ENCODE results near the gene ZNF665. TPM values are rescaled to one million over a fixed set of nuclear protein-coding genes. Genes with fewer than 3 reads are reported as not detected.
"Not testable (repeated sequence)": the region's sequence is repeated elsewhere in the genome, so short reads cannot be mapped to it uniquely, and the experiment has no call there.

The ZNF665 gene
- polyA plus RNA-seq, 3 donors = 0.68 to 1.7 (median 0.88) TPM

DNA sequence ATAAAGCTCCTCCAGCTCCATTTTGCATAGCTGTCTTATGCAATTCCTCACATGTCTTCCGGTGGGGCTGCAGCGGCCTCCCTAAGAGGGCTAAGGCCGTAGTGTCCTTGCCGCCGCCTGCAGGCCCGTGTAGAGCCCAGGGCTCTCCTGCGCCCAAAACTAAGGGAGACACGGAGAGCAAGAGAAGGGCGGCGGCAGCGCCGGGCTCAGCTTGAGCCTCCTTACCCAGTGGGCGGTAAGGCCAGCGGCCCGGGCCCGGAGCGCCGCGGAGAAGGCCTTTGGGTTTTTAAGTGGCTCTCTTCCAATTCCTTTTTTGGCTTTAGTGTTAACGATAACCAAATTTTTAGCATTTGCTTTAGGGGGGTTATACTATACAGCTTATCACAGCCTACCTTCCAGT, 31.4 kb upstream of the ZNF665 start:
- no peak for DNase-seq
- Mint-ChIP-seq H3K4me1 (no peaks in the 10 kb centered on the region), H3K27me3 (ENCODE audit: low read depth in 3 of 3) (peaks cover 0 to 2% (median 0%) of the 10 kb centered on the region in 3 donors), H3K36me3 (no peaks in the 10 kb centered on the region), H3K27ac (no peak overlapping the region), H3K4me3 (no peak overlapping the region), H3K9me3 (peaks cover 38 to 90% (median 81%) of the 10 kb centered on the region in 7 donors)
- Histone ChIP-seq H3K4me2 (replicated peaks; ENCODE audit: extremely low read depth, low read length, poor library complexity, severe bottlenecking) (no peak overlapping the region), H3K9ac (ENCODE audit: insufficient read depth, low read length, poor library complexity, severe bottlenecking) (no peak overlapping the region), H3K36me3 (replicated peaks in 1 of 2; ENCODE audit: control insufficient read depth in 1 of 2, insufficient read depth in 2 of 2, low read length in 2 of 2) (no peaks in the 10 kb centered on the region), H3K4me1 (ENCODE audit: control insufficient read depth in 1 of 2, insufficient read depth in 2 of 2, low read length in 2 of 2) (no peaks in the 10 kb centered on the region), H3K27me3 (ENCODE audit: control insufficient read depth in 2 of 2, insufficient read depth in 2 of 2, low read length in 2 of 2) (no peaks in the 10 kb centered on the region), H2AFZ (ENCODE audit: insufficient read depth, low read depth, low read length, poor library complexity, severe bottlenecking) (no peak overlapping the region), H3K79me2 (ENCODE audit: insufficient read depth, low read length) (no peaks in the 10 kb centered on the region), H3K4me3 (replicated peaks in 1 of 3; ENCODE audit: low read depth in 2 of 3, low read length in 3 of 3) (no peak overlapping the region), H3K27ac (ENCODE audit: low read depth in 1 of 2, low read length in 2 of 2) (no peak overlapping the region), H4K20me1 (ENCODE audit: insufficient read depth, low read length) (no peaks in the 10 kb centered on the region), H3K9me3 (replicated peaks in 1 of 2; ENCODE audit: control insufficient read depth in 1 of 2, insufficient read depth in 1 of 2, low read length in 2 of 2) (peaks cover 65 to 84% of the 10 kb centered on the region in 2 donors)
- 100% methylated on average over 1 of the region's 20 CpGs for WGBS (ENCODE audit: insufficient coverage)
- intact Hi-C loops (cut with micrococcal nuclease) = no loop called here
- TF ChIP-seq, protein P1, sequence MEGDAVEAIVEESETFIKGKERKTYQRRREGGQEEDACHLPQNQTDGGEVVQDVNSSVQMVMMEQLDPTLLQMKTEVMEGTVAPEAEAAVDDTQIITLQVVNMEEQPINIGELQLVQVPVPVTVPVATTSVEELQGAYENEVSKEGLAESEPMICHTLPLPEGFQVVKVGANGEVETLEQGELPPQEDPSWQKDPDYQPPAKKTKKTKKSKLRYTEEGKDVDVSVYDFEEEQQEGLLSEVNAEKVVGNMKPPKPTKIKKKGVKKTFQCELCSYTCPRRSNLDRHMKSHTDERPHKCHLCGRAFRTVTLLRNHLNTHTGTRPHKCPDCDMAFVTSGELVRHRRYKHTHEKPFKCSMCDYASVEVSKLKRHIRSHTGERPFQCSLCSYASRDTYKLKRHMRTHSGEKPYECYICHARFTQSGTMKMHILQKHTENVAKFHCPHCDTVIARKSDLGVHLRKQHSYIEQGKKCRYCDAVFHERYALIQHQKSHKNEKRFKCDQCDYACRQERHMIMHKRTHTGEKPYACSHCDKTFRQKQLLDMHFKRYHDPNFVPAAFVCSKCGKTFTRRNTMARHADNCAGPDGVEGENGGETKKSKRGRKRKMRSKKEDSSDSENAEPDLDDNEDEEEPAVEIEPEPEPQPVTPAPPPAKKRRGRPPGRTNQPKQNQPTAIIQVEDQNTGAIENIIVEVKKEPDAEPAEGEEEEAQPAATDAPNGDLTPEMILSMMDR (IDR thresholded peaks at IDR 0.05) = no peak

DNA sequence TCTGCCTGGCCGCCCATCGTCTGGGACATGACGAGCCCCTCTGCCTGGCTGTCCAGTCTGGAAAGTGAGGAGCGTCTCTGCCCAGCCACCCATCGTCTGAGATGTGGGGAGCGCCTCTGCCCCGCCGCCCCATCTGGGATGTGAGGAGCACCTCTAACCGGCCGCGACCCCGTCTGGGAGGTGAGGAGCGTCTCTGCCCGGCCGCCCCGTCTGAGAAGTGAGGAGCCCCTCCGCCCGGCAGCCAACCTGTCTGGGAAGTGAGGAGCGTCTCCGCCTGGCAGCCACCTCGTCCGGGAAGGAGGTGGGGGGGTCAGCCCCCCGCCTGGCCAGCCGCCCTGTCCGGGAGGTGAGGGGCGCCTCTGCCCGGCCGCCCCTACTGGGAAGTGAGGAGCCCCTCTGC, 29.6 kb upstream of the ZNF665 start:
- H3K4me3 Mint-ChIP-seq; H3K27ac ChIP-seq (ENCODE audit: low read depth in 1 of 2, low read length in 2 of 2); intact Hi-C loops (cut with micrococcal nuclease); H4K20me1 ChIP-seq (ENCODE audit: insufficient read depth, low read length); H3K4me3 ChIP-seq (replicated peaks in 1 of 3; ENCODE audit: low read depth in 2 of 3, low read length in 3 of 3); H3K36me3 Mint-ChIP-seq; H3K27ac Mint-ChIP-seq; H3K79me2 ChIP-seq (ENCODE audit: insufficient read depth, low read length); DNase-seq; H3K27me3 ChIP-seq (ENCODE audit: control insufficient read depth in 2 of 2, insufficient read depth in 2 of 2, low read length in 2 of 2); H3K27me3 Mint-ChIP-seq (ENCODE audit: low read depth in 3 of 3); H3K9ac ChIP-seq (ENCODE audit: insufficient read depth, low read length, poor library complexity, severe bottlenecking); H3K4me1 ChIP-seq (ENCODE audit: control insufficient read depth in 1 of 2, insufficient read depth in 2 of 2, low read length in 2 of 2); H3K36me3 ChIP-seq (replicated peaks in 1 of 2; ENCODE audit: control insufficient read depth in 1 of 2, insufficient read depth in 2 of 2, low read length in 2 of 2); H3K4me2 ChIP-seq (replicated peaks; ENCODE audit: extremely low read depth, low read length, poor library complexity, severe bottlenecking); H2AFZ ChIP-seq (ENCODE audit: insufficient read depth, low read depth, low read length, poor library complexity, severe bottlenecking); H3K4me1 Mint-ChIP-seq: not testable (repeated sequence)
- WGBS (ENCODE audit: insufficient coverage) = no CpG with 5 or more reads among the region's 28 CpGs
- H3K9me3 Mint-ChIP-seq = peaks cover 37 to 90% (median 83%) of the 10 kb centered on the region in 7 donors
- peaks cover 64 to 81% of the 10 kb centered on the region in 2 donors for H3K9me3 ChIP-seq (replicated peaks in 1 of 2; ENCODE audit: control insufficient read depth in 1 of 2, insufficient read depth in 1 of 2, low read length in 2 of 2)
